ENCODE data around the gene KIF13A. TPM values are rescaled to one million over a fixed set of nuclear protein-coding genes. Genes with fewer than 3 reads are reported as not detected.
"Not testable (repeated sequence)": the region's sequence is repeated elsewhere in the genome, so short reads cannot be mapped to it uniquely, and the experiment has no call there.

Gene KIF13A
- polyA plus RNA-seq, 10 donors: 25.2 to 40.8 (median 32.6) TPM

DNA sequence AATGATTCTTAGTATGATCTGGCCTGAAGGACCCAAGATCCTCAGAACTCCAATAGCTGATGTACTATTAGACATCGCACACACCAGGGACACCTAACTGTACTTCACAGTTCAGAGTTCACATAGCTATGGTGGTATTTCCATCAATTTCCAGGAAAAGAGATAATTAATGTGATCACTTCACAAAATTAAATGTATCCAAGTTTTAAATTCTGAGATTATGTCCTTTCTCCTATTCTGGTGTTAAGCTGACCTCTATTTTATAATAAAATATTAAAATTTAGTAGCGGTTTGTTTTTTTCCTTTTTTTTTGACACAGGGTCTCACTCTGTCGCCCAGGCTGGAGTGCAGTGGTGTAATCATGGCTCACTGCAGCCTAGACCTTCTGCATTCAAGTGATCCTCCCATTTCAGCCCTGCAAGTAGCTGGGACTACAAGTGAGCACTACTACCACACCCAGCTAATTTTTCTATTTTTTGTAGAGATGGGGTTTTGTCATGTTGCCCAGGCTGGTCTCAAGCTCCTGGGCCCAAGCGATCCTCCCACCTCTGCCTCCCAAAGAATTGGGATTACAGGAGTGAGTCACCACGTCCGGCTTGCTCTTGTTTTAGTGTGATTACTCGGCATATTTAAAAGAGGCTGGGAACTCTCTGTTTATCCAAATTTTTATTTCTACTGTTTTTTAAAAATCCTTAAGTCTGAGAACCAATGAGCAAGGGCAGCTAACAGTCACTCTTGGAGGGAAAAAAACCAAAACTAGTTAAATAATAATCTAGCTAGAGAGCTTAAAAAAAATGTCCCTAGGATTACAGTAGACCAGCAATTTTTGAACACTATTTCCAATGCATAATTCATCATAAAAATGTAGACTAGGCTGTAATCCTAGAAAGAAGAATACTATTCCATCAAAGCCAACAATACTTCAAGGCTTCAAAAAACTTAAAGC, 16.0 kb downstream of the KIF13A start:
- DNase-seq: no peak

DNA sequence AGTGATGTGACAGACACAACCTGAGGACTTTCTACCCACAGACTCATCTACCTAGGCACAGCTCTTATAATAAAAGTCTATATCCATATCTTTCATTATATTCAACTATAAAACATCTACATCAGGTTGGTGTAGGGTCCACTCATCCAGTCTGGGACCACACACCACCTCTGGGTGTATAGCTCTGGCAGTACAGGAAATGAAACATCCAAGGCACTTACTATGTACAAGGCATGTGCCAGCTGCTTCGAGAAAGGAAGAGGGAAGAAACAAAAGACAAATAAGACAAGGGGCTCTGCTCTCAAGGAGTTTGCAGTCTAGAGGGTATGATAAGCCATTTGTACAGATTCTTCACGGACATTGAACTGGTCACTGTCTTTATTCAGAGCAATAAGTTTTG, 18.6 kb downstream of the KIF13A start:
- no peak for DNase-seq

DNA sequence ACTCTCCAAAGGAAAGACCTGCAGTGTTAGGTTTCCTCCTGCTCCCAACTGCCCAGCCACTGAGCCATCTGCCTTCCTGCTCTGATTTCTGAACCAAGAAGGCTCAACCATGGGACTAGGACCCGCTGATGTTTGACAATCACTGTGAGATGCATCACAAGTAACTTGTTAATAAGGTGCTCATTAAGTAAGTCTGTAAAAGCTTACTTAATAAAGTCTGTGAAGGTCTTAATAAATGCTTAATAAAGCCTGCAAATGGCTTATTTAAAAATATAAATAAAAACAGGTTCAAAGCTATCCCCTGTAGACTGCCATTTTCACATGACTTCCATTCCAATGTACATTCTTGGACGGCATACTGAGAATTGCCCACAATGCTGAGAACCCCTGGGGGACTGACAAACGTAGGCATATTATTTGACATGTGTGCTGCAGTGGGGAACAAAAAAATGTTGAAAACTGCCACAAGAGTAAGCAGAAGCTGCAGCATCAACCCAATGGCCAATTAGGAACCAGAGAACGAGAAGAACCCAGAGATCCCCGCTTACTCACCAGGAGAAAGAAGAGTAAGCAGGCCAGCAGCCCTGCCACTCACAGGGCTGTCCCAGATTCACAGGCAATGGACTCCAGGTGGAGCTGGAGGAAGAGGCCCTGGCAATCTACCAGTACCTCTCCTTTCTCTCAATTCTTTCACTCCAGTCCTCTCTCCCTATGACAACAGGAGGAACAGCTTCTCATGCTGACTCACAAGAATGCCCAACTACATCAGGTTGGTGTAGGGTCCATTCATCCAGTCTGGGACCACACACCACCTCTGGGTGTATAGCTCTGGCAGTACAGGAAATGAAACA, 19.5 kb downstream of the KIF13A start:
- no peak for DNase-seq

DNA sequence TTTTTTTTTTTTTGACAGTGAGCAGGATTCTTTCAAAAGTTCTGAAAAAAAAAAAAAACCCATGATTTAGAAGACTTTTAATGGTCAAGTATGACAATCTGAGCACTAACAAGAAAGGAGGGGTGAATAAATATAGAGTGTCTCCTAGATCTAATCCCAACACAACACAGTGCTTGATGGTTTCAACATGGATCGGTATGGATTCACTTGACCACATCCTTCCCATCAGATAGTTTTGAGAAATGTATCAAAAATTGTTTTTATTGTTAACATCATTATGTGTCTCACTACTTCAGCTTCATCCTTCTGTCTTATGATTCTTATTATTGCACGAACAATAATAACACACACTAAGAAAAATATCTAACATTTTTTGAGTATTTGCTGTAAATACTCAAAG, 21.0 kb downstream of the KIF13A start:
- no peak for DNase-seq

DNA sequence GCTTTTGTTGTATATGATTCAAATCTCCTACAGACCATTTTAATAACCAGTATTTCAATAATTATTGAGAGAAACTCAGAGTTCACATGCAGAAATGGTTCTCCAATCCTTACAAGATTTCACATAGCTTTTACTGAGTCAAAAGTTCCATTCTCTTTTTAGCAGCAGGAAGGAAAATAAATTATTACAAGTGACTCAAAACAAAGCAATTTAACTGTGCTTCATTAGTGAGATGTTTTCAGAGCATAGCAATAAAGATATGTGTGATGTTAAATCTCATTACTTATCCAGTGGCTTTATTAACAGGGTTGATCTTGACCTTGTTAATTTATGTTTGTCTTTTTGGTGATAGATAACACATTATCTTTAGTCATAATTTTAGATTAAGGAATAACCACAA, 22.0 kb downstream of the KIF13A start:
- DNase-seq: no peak

DNA sequence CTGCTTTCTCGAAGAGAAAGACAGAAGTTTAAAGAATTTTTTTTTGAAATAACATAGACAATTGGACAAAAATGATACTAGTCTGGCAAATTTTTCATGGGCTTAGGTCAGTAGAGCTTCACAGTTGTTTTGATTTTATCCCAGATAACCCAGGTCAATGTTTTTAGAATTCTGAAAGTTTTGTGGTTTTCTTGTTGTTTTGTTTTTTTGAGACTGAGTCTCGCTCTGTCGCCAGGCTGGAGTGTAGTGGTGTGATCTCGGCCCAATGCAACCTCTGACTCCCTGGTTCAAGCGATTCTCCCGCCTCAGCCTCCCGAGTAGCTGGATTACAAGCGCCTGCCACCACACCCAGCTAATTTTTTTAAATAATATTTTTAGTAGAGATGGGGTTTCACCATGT, 22.8 kb downstream of the KIF13A start:
- DNase-seq: no peak

DNA sequence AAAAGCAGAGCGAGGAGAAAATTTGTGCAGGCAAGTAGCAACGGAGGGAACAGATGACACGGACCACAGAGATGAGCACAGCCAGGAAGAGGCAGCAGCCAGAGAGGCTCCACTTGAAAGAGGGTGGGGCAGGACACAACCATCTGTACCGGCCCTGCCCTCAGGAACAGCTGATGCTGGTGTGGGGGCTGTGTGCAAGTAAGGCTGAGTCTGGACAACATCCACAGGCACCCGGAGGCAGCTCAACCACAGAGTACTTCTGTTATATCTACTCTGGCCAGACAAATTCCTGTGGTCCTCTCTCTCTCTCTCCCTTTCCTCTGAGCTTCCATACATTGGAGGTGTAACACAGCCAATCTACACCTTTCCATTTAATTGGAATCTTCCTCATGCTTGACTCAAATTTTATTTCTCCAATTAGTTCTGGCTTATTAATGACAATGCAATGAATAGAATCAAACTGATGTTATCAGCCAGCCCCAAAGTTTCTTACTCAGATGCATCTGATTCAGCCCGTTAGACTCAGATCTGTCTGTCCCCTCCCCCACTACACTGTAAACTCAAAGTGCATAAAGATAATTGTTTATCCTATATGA, 24.9 kb downstream of the KIF13A start:
- peak; percentile 23 to 87 (median 53) for DNase-seq

DNA sequence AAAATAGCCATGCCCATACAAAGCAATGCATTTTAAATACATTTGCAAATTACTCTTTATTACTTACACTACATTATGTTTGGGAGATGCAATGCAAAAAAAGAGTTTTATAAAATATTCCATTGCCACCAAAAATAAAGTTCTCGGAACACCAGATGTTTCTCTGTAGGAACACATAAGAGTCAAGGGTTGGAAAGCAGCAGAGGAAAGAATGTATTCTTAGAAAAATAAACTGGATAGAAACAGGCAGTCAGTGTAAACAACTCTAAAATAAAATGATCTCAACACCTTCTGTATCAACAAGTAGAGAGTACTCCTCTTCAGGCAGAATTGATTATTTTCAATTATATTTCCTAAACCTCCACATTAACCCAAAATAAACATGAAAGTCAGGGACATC, 28.1 kb downstream of the KIF13A start:
- DNase-seq: no peak

DNA sequence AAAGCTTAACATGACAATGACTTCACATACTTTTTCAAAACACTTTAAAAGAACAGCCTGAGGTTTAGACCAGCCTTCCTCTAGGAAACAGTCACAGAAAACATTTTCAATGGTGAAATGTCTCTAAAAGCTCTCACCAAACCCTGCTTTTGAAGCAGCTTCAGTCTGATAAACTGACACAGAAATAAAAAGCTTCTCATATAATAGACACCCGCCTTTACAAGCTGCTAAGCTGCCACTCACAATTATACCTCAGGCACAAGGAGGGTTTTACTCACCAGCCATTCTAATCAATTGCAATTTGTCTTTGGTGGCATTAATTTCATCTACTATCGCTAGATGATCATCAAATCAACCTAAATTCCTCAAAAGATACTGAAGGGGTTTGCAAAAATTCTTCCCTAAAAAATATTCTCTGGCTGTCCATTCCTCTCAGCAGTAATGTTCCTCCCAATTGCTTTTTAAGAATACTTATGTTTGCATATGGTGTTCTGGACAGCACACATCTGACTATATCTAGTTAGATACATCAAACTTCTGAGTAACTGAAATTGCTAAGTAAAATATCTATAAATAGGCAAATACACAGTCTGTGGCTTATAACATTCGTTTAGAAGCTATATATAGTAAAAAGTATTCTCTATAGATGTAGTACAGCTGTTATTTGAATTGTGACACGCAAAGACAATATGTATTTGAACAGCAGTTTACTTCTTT, 29.4 kb downstream of the KIF13A start:
- no peak for DNase-seq

DNA sequence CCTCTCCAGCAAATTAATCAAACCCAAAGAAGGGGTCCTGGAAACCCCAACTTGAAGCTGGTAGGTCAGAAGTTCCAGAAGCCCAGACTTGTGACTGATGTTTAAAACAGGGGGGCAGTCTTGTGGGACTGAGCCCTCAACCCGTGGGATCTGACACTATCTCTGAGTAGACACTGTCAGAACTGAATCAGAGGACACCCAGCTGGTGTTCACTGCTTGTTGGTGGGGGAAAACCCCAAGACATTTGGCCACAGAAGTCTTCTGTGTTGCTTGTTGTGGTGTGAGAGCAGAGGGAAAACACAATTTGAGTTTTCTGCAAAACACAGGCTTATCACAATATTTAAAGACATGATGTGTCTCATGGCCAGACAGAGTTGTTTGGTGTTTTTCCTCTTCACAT, 29.9 kb downstream of the KIF13A start:
- no peak for DNase-seq

DNA sequence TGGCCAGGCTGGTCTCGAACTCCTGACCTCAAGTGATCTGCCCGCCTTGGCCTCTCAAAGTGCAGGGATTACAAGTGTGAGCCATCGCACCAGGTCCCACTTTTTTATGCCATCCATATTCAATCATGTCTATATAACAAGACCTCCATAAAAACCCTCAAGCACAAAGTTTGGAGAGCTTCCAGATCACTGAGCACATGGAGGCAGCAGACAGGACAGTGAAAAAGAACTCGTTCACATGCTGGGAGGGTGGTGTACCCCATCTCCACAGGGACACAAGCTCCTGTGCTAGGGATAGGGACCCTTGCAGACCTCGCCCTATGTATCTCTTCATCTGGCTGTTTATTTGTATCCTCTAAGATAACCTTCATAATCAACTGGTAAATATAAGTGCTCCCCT, 30.3 kb downstream of the KIF13A start:
- no peak for DNase-seq

DNA sequence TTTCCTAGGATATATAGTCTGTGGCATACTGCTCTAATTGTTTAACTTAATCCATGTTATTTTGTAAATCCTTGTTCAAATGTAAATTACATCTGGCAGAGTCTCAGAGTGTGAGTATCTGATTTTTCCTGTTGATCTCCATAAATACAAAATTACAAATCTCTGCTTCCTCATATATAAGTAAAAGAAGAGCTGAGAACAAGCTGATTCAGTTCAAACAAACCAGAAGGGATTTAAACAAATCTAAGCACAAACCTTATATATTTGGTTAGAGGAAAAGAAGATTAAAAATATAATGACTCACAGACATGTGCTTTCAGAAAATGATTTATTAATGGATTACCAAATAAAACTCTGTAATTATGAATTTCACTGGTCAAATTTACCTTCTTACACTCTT, 37.3 kb downstream of the KIF13A start:
- no peak for DNase-seq

DNA sequence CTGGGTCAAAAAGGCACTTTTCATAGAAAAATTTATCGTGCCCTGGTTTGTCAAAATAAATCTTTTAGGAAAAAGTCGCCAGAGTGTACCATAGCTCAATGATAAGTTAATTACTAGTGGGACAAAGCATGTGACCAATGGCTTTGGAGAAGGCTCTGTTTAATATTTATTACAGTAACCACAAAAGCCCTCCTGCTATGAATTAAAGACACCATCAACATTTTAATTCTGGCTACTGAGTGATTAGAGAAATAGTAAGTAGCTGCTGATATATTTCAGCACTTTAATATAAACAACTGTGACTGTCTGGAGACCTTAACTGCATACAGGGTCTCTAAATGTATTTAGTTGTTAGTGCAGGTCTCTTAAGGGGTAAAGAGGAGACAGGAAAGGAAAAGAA, 38.3 kb downstream of the KIF13A start:
- DNase-seq: no peak

DNA sequence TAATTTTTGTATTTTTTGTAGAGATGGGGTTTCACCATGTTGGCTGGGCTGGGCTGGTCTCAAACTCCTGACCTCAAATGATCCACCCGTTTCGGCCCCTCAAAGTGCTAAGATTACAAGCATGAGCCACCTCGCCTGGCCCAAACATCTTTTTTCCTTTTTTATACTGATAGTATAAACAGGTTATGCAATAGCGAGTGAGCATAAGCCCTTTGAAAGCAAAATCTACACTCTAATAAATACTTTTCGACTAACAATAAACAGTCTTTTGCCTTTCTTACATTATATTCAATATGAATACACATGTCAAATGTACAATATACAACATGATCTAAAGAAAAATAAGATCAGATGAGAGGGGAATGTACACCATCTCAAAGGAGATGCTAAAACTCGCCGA, 38.7 kb downstream of the KIF13A start:
- no peak for DNase-seq

DNA sequence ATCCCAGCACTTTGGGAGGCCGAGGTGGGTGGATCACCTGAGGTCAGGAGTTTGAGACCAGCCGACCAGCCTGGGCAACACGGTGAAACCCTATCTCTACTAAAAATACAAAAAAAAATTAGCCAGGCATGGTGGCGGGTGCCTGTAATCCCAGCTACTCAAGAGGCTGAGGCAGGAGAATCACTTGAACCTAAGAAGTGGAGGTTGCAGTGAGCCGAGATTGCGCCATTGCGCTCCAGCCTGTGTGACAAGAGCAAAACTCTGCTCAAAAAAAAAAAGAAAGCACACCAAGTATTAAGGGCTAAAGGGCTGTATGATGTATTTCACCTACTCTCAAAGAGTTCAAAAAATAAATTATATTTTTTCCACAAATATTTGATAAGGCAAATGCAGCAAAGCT, 39.9 kb downstream of the KIF13A start:
- not testable (repeated sequence) for DNase-seq

DNA sequence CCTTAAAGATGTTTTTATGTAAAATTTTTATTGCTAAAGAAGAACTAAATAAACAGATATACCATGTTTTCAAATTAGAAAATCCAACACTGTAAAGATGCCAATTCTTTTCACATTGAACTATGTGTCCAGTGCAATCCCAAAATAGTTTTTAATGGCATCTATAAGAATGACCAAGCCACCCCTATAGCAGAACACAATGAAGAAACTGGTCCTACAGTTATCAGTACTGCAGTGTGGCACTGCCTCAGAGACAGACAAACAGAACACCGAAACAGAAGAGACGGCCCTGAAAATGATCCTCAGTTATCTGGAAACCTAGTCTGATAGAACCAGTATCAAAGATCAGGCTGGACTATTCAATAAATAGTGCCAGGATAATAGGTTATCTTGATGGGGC, 41.9 kb downstream of the KIF13A start:
- no peak for DNase-seq

DNA sequence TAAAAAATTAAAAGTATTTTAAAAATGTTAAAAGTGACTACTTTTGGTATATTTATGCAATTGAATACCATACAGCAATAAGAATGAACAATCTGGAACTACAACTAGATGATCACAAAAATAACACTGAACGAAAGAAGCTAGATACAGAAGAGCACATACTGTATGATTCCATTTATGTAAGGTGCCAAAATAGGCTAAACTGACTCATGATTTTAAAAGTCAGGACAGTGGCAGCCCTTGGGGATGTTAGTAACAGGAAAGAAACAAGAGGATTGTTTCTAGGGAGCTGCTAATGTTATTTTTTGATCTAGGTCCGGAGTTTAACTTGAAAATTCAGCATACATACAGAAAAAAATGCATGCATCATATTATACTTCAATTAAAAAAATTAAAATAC, 42.3 kb downstream of the KIF13A start:
- no peak for DNase-seq

DNA sequence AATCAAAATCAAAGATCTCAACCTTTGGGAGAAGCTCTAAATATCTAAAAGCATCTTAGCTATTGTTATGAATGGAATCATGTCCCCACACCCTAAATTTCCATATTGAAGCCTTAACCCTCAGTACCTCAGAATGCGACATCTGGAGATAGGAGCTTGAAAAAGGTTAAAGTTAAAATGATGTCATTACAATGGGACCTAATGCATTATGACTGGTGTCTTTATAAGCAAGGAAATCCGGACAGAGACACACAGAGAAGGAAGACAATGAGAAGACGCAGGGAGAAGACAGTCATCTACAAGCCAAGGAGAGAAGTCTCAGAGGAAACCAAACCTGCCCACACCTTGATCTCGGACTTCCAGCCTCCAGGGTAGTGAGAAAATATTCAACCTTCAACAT, 46.1 kb downstream of the KIF13A start:
- DNase-seq: no peak

DNA sequence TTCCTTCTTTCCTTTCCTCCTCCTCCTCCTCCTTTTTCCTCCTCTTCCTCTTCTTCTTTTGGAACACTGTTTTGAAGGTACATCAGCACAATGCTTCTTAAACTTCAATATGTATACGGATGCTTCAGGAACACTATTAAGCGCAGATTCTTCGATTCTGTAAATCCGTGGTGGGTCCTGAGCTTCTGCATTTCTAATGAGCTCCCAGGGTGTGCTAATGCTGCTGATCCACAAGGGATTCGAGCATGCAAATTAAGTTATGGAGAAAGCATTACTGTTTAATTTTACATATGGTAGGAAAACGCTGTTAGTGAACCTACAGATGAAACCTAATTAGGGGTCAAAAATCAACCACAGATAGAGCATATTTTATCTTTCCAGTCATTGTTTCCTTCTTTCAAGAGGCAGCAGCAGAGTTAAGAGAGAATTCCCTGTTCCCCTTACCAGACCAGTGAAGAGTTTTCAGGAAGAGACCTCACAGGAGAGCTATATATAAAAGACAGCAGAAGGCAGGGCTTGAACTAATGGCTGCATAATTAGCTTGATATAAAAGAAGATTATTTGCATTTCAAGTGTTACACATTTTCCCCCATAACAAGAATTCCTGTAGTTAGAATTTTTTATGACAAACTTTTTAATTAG, 47.2 kb downstream of the KIF13A start:
- no peak for DNase-seq

DNA sequence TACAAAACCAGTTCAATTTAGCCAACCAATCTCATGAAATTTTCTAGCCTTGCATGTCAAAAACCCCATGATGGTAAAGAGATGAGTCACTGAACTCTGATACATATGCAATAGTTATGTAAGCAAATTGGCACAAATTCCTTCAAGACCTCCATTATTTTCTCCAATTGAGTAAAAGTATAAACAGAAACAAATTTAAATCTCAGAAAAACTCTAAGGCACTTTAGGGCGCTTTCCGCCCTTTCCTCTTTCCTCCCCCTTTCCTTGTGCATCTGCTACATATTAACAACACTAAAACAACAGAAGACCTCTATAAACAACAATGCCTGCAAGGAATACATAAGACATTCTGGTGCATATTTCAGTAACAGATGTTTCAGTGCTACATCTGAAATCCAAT, 48.5 kb downstream of the KIF13A start:
- peak in 1 of 3 donors; percentile 46 for DNase-seq
